ENCODE results near the gene WDFY4. TPM values are rescaled to one million over a fixed set of nuclear protein-coding genes. Genes with fewer than 3 reads are reported as not detected.
"Not testable (repeated sequence)": the region's sequence is repeated elsewhere in the genome, so short reads cannot be mapped to it uniquely, and the experiment has no call there.

Gene WDFY4
- total RNA-seq, 2 donors from 2014 or later: not detected

- WGBS, 2 experiments (ENCODE audit: insufficient coverage in 1 of 2, insufficient read length in 1 of 2): 93% methylated on average over 1 of the region's 1 CpG; no CpG with 5 or more reads in 1 of the 2 experiments
- no peak overlapping the region for H3K27ac ChIP-seq (ENCODE audit: low read depth, low read length)
- no peaks in the 10 kb centered on the region for H3K4me1 ChIP-seq (ENCODE audit: control insufficient read depth, insufficient read depth, low read length)
- H3K27me3 ChIP-seq (ENCODE audit: control insufficient read depth, insufficient read depth, low read length, poor library complexity, severe bottlenecking): no peaks in the 10 kb centered on the region
- no peaks in the 10 kb centered on the region for H3K4me1 Mint-ChIP-seq
- H3K9me3 Mint-ChIP-seq: peaks cover 23% of the 10 kb centered on the region
- no peak for TF ChIP-seq CTCF (conservative IDR thresholded peaks at IDR 0.05)
- peaks cover 12% of the 10 kb centered on the region for H3K27me3 Mint-ChIP-seq (ENCODE audit: insufficient read depth)
- no peak overlapping the region for H3K4me3 Mint-ChIP-seq
- H3K4me3 ChIP-seq (ENCODE audit: low read length): no peak overlapping the region
- no peak overlapping the region for H3K27ac Mint-ChIP-seq
- no peak overlapping the region for H3K9ac ChIP-seq (ENCODE audit: extremely low read depth, low read length, poor library complexity, severe bottlenecking)
- H3K9me3 ChIP-seq (ENCODE audit: control insufficient read depth, low read length): no peaks in the 10 kb centered on the region
- no peaks in the 10 kb centered on the region for H3K36me3 Mint-ChIP-seq (ENCODE audit: low read depth)
- H3K36me3 ChIP-seq (ENCODE audit: control insufficient read depth, insufficient read depth, low read length): no peaks in the 10 kb centered on the region
- no peak for DNase-seq
Observed at GRCh38 chr10:48645600-48645999, 39.1 kb upstream of the WDFY4 start.

GRCh38 chr10:48647073-48647472 lies 37.6 kb upstream of the WDFY4 start:
- not testable (repeated sequence) for H3K4me1 ChIP-seq (ENCODE audit: control insufficient read depth, insufficient read depth, low read length); H3K36me3 ChIP-seq (ENCODE audit: control insufficient read depth, insufficient read depth, low read length); H3K27me3 ChIP-seq (ENCODE audit: control insufficient read depth, insufficient read depth, low read length, poor library complexity, severe bottlenecking); H3K4me3 Mint-ChIP-seq; DNase-seq; H3K36me3 Mint-ChIP-seq (ENCODE audit: low read depth); H3K4me3 ChIP-seq (ENCODE audit: low read length); H3K27ac ChIP-seq (ENCODE audit: low read depth, low read length); H3K9me3 ChIP-seq (ENCODE audit: control insufficient read depth, low read length); H3K4me1 Mint-ChIP-seq; H3K9ac ChIP-seq (ENCODE audit: extremely low read depth, low read length, poor library complexity, severe bottlenecking); H3K27ac Mint-ChIP-seq
- H3K9me3 Mint-ChIP-seq: peaks cover 11% of the 10 kb centered on the region
- H3K27me3 Mint-ChIP-seq (ENCODE audit: insufficient read depth): peaks cover 24% of the 10 kb centered on the region
- 94 to 95% methylated on average over 3 to 7 of the region's 7 CpGs for WGBS, 2 experiments (ENCODE audit: insufficient coverage in 1 of 2, insufficient read length in 1 of 2)

DNA sequence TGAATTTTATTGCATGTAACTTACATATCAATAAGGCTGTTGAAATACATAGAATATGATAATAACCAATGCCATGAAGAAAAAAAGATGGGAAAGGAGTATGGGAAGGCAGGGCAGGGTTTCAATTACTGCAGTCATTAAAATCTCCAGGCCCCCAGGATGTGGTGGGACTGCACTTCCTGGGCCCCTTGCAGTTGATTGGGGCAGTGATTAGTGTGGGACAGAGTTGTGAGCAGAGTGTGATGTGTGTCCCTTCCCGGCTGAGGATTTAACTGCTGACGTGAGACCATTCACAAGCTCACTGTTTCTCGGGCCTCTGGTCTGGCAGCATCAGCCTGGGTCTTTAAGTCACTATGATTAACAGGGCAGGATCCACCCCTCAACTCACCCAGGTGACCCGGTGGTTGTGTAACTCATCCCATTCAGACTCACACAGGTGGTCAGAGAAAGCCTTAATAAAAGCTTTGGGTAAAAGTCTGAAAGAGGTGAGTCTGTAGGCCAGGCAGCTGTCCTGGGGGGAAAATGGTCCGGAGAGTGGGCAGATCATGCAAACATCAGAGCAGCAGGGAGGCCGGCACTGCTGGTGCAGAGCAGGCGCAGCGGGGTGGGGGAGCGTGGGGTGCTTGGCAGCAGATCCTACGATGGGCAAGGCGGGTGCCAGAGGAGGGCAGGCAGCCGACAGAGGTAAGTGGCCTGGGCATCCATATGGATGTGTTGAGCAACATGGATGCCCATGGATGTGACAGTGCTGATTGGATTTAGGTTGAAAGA lies 36.3 kb upstream of the WDFY4 start:
- H3K4me1 ChIP-seq (ENCODE audit: control insufficient read depth, insufficient read depth, low read length): no peaks in the 10 kb centered on the region
- Mint-ChIP-seq H3K27me3 (ENCODE audit: insufficient read depth) (peaks cover 36% of the 10 kb centered on the region), H3K4me1 (no peaks in the 10 kb centered on the region), H3K9me3 (peaks cover 2% of the 10 kb centered on the region), H3K36me3 (ENCODE audit: low read depth) (no peaks in the 10 kb centered on the region), H3K27ac (no peak overlapping the region), H3K4me3 (no peak overlapping the region)
- no peak overlapping the region for H3K9ac ChIP-seq (ENCODE audit: extremely low read depth, low read length, poor library complexity, severe bottlenecking)
- H3K9me3 ChIP-seq (ENCODE audit: control insufficient read depth, low read length): no peaks in the 10 kb centered on the region
- H3K27me3 ChIP-seq (ENCODE audit: control insufficient read depth, insufficient read depth, low read length, poor library complexity, severe bottlenecking): peaks cover 7% of the 10 kb centered on the region
- 87 to 92% methylated on average over 8 to 12 of the region's 12 CpGs for WGBS, 2 experiments (ENCODE audit: insufficient coverage in 1 of 2, insufficient read length in 1 of 2)
- no peak for TF ChIP-seq CTCF (conservative IDR thresholded peaks at IDR 0.05)
- H3K36me3 ChIP-seq (ENCODE audit: control insufficient read depth, insufficient read depth, low read length): no peaks in the 10 kb centered on the region
- DNase-seq: no peak
- H3K27ac ChIP-seq (ENCODE audit: low read depth, low read length): no peak overlapping the region
- no peak overlapping the region for H3K4me3 ChIP-seq (ENCODE audit: low read length)

Measured in endodermal cell (in vitro differentiated cells).